Measurements from ENCODE around the gene ATP11C. TPM values are rescaled to one million over a fixed set of nuclear protein-coding genes. Genes with fewer than 3 reads are reported as not detected.

The ATP11C gene
- total RNA-seq, 4 donors from 2014 or later: 3.6 to 8.6 (median 7.0) TPM

DNA sequence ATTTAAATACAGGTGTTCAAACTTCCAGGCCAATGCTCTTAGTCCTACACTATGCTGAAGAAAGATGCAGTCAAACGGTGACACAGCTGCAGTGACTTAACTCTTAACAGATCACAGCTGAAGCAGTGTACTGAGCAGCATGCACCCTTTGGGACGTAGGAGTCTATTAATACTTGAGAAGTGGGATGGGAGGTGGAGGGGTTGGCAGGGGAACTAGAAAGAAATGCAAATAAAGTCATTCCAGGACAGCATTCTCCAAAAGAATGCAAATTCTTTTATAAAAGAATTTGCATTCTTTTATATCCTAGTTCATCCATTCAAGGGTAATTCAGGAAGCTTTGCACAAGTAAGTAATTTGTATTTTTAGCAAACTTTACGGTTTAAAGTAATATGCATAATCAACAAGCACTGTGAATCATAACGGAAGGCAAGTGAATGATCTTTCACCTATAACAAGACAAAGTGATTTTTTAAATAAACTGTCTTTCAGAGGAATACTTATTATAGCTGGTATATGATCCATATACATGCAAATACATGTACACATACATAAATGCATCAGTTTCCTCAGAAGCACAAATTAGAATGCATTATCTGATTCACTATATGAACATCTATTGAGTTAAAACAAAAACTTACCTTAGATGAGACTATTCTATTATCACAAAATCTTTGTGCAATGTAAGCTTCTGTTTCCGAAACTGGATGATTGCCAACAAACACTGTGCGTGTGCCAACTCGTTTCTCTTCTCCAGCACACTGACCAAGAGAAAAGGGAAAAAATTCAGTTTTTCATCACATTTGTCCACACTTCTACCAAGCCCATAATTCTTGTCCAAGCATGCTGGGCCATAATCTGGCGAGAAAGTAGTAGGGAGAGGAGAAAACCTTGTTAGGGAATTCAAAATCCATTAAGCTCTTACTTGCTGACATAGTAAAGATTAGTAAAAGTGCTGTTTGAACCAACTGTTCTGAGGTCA lies 106.5 kb downstream of the ATP11C start:
- in situ Hi-C loops (cut with MboI; ENCODE audit: low sequenced_read_pairs in 4 of 4): no loop called here
- H3K27me3 ChIP-seq: no peaks in the 10 kb centered on the region
- TF ChIP-seq, protein P1, sequence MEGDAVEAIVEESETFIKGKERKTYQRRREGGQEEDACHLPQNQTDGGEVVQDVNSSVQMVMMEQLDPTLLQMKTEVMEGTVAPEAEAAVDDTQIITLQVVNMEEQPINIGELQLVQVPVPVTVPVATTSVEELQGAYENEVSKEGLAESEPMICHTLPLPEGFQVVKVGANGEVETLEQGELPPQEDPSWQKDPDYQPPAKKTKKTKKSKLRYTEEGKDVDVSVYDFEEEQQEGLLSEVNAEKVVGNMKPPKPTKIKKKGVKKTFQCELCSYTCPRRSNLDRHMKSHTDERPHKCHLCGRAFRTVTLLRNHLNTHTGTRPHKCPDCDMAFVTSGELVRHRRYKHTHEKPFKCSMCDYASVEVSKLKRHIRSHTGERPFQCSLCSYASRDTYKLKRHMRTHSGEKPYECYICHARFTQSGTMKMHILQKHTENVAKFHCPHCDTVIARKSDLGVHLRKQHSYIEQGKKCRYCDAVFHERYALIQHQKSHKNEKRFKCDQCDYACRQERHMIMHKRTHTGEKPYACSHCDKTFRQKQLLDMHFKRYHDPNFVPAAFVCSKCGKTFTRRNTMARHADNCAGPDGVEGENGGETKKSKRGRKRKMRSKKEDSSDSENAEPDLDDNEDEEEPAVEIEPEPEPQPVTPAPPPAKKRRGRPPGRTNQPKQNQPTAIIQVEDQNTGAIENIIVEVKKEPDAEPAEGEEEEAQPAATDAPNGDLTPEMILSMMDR (IDR thresholded peaks at IDR 0.05 in 4 of 5, conservative IDR thresholded peaks at IDR 0.05 in 1 of 5): no peak
- TF ChIP-seq POLR2A (IDR thresholded peaks at IDR 0.05): no peak
- no peak overlapping the region for H3K4me3 ChIP-seq
- no peaks in the 10 kb centered on the region for H3K36me3 ChIP-seq
- ATAC-seq (no peak), DNase-seq (no peak)
- intact Hi-C loops (cut with DNase I; ENCODE audit: low total_unique reads): no loop called here
- no peaks in the 10 kb centered on the region for H3K9me3 ChIP-seq
- no peak overlapping the region for H3K27ac ChIP-seq
- peaks cover 0 to 10% of the 10 kb centered on the region in 2 donors for H3K4me1 ChIP-seq

DNA sequence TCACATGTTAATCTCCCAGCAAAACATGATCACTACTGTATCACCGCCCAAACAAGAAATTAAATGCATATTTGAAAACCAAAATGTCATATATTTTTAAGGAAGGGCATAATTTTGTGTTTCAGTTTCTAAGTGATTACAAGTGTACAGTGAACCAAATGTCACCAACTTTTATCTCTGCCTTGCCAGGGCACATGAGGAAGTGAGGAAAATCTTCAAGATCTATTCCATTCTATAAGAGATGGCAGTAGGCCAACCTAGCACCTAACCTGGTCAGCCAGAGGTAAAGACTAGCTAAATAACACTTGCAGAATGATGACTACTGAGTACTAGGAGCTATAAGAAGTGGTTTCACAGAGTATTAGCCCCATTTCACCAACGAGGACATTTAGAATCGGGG lies 107.2 kb downstream of the ATP11C start:
- Histone ChIP-seq H3K4me1 (peaks cover 0 to 5% of the 10 kb centered on the region in 2 donors), H3K27ac (no peak overlapping the region)
- in situ Hi-C loops (cut with MboI; ENCODE audit: low sequenced_read_pairs in 4 of 4): no loop called here

DNA sequence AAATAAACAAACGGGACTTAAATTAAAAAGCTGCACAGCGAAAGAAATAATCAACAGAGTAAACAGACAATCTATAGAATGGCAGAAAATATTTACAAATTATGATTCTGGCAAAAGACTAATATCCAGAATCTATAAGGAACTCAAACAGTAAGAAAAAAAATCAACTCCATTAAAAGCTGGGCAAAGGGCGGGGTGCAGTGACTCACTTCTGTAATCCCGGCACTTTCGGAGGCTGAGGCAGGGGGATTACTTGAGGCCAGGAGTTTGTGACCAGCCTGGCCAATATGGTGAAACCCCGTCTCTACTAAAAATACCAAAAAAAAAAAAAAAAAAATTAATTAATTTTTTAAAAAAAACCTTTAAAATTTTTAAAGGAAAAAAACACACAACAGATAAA lies 109.0 kb downstream of the ATP11C start:
- H3K27me3 ChIP-seq: no peaks in the 10 kb centered on the region
- no peak for TF ChIP-seq POLR2A (IDR thresholded peaks at IDR 0.05)
- TF ChIP-seq, protein P1 (IDR thresholded peaks at IDR 0.05 in 4 of 5, conservative IDR thresholded peaks at IDR 0.05 in 1 of 5): no peak
- intact Hi-C loops (cut with DNase I; ENCODE audit: low total_unique reads): no loop called here
- H3K27ac ChIP-seq: no peak overlapping the region
- in situ Hi-C loops (cut with MboI; ENCODE audit: low sequenced_read_pairs in 4 of 4): no loop called here
- ATAC-seq: no peak
- no peak for DNase-seq
- no peaks in the 10 kb centered on the region for H3K36me3 ChIP-seq
- no peaks in the 10 kb centered on the region for H3K9me3 ChIP-seq
- H3K4me1 ChIP-seq: peaks cover 0 to 5% of the 10 kb centered on the region in 2 donors
- H3K4me3 ChIP-seq: no peak overlapping the region

More for the DNA sequence above, 107.2 kb downstream of the ATP11C start:
- DNase-seq (no peak), ATAC-seq (no peak)
- no peaks in the 10 kb centered on the region for H3K27me3 ChIP-seq
- intact Hi-C loops (cut with DNase I; ENCODE audit: low total_unique reads): no loop called here
- TF ChIP-seq, protein P1 (IDR thresholded peaks at IDR 0.05 in 4 of 5, conservative IDR thresholded peaks at IDR 0.05 in 1 of 5): no peak
- no peak for TF ChIP-seq POLR2A (IDR thresholded peaks at IDR 0.05)
- no peaks in the 10 kb centered on the region for H3K36me3 ChIP-seq
- H3K9me3 ChIP-seq: no peaks in the 10 kb centered on the region
- no peak overlapping the region for H3K4me3 ChIP-seq

DNA sequence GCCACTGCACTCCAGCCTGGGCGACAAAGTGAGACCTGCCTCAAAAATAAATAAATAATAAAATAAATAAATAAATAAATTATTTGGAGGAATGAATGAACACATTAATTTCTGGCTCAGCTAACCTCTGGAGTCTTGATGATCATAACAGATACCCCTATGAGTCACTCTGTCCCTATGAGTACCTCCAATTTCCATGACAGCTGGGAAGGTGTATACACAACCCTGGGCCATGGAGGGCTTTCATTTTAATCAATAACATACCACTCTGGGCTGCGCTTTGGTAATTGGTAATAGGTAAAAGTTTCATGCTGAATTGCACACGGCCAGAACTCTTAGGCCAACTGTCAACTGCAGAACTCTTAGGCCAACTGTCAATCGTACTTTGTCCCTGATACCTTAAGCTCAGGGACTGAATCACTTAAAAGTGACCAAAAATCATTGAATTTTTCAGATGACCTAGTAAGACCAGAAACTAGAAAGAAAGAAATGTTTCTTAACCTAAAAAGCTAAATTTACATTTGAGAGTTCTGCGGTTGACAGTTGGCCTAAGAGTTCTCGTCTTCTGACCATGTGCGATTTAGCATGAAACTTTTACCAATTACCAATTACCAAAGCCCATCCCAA lies 112.4 kb downstream of the ATP11C start:
- Histone ChIP-seq H3K27ac (no peak overlapping the region), H3K9me3 (no peaks in the 10 kb centered on the region), H3K27me3 (no peaks in the 10 kb centered on the region), H3K4me1 (no peaks in the 10 kb centered on the region), H3K4me3 (no peak overlapping the region), H3K36me3 (no peaks in the 10 kb centered on the region)
- intact Hi-C loops (cut with DNase I; ENCODE audit: low total_unique reads) (no loop called here), in situ Hi-C loops (cut with MboI; ENCODE audit: low sequenced_read_pairs in 4 of 4) (no loop called here)
- ATAC-seq (no peak), DNase-seq (no peak)
- TF ChIP-seq POLR2A (IDR thresholded peaks at IDR 0.05): no peak
- TF ChIP-seq, protein P1 (IDR thresholded peaks at IDR 0.05 in 4 of 5, conservative IDR thresholded peaks at IDR 0.05 in 1 of 5): no peak
